Effector memory CD8-positive, alpha-beta T cell (primary cell): Measurements from ENCODE around the gene ENTPD8.

Experiments used
- ATAC-seq: fragments of 150-1000 bp; cut with Tn5 transposase; replicated peaks from 2 replicates; pipeline ENCODE4 v1.10.0; 2021; ENCODE audit warnings: mild to moderate bottlenecking, moderate library complexity
- DNase-seq, 3 experiments: peaks; one replicate each; pipeline ENCODE4 v3.0.0; 2021
- H3K27ac Mint-ChIP-seq, 2 donors: one replicate each; pipeline ENCODE4 v1.8.0; 2022; ENCODE audit warnings: mild to moderate bottlenecking in 2 of 2, mixed read lengths in 2 of 2, moderate library complexity in 2 of 2
- H3K27me3 Mint-ChIP-seq, 2 donors: one replicate each; pipeline ENCODE4 v1.8.0; 2022; ENCODE audit warnings: mixed read lengths in 2 of 2
- H3K36me3 Mint-ChIP-seq: one replicate; pipeline ENCODE4 v1.8.0; 2022; ENCODE audit warnings: mild to moderate bottlenecking, moderate library complexity, mixed read lengths; ENCODE audit not compliant: insufficient read depth
- H3K4me1 Mint-ChIP-seq, 2 donors: one replicate each; pipeline ENCODE4 v1.8.0; 2022; ENCODE audit warnings: low read depth in 2 of 2, mixed read lengths in 2 of 2
- H3K4me3 Mint-ChIP-seq, 2 donors: one replicate each; pipeline ENCODE4 v1.8.0; 2022; ENCODE audit warnings: mild to moderate bottlenecking in 2 of 2, mixed read lengths in 2 of 2, moderate library complexity in 2 of 2
- H3K9me3 Mint-ChIP-seq, 2 donors: one replicate each; pipeline ENCODE4 v1.8.0; 2022; ENCODE audit warnings: mixed read lengths in 2 of 2

The ENTPD8 gene

DNA sequence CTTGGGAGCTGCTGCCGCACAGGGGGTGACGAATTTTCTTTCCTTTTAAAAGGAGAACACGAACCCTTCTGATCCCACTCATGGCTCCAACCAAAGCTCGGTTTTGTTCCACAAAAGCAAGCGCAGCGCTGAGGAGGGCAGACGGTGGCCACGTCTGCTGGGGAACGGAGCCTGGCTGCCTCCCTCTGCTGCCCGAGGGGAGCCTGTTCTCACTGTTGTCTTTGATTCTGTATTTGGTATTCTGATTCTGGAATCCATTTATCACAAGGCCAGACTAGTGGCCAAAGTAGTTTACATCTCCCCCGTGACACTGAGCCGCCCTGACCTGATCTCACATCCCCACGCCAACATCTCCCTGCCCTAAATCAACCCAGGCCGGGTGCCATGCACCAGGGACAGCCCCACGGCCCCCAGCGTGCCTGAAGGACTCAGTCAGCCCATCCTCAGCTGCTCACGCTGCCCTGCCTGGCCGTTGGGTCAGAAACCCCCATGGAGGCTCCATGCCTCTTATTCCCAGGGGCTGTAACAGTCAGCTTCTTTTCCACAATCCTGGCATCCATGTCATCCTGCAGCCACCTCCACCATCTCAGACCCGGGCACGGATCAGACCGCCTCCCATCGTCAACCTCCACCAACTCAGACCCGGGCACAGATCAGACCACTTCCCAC is 24.7 kb upstream of the ENTPD8 start:
- no peaks in the 10 kb centered on the region for H3K27me3 Mint-ChIP-seq
- H3K4me3 Mint-ChIP-seq: no peak overlapping the region
- H3K4me1 Mint-ChIP-seq: peaks cover 16 to 19% of the 10 kb centered on the region in 2 donors
- DNase-seq: no peak
- H3K27ac Mint-ChIP-seq: peak overlapping the region in 1 of 2 donors; percentile 44
- no peak for ATAC-seq
- H3K36me3 Mint-ChIP-seq: peaks cover 9% of the 10 kb centered on the region
- H3K9me3 Mint-ChIP-seq: no peaks in the 10 kb centered on the region

GRCh38 chr9:137465000-137465719 is 24.0 kb upstream of the ENTPD8 start:
- Mint-ChIP-seq H3K27me3 (no peaks in the 10 kb centered on the region), H3K36me3 (peaks cover 9% of the 10 kb centered on the region), H3K27ac (peak overlapping the region in 1 of 2 donors; percentile 44), H3K4me3 (no peak overlapping the region), H3K9me3 (no peaks in the 10 kb centered on the region), H3K4me1 (peaks cover 16 to 17% of the 10 kb centered on the region in 2 donors)
- no peak for DNase-seq
- ATAC-seq: no peak

GRCh38 chr9:137464291-137464999 is 23.3 kb upstream of the ENTPD8 start:
- Mint-ChIP-seq H3K9me3 (no peaks in the 10 kb centered on the region), H3K36me3 (peaks cover 6% of the 10 kb centered on the region), H3K4me1 (peaks cover 18 to 23% of the 10 kb centered on the region in 2 donors), H3K27ac (no peak overlapping the region), H3K4me3 (no peak overlapping the region), H3K27me3 (no peaks in the 10 kb centered on the region)
- ATAC-seq (no peak), DNase-seq (no peak)

- ATAC-seq (no peak), DNase-seq (no peak)
- Mint-ChIP-seq H3K9me3 (no peaks in the 10 kb centered on the region), H3K4me1 (peaks cover 18 to 23% of the 10 kb centered on the region in 2 donors), H3K27me3 (no peaks in the 10 kb centered on the region), H3K36me3 (peaks cover 6% of the 10 kb centered on the region), H3K4me3 (no peak overlapping the region), H3K27ac (peak overlapping the region in 1 of 2 donors; percentile 25)
These were observed 22.8 kb upstream of the ENTPD8 start for GRCh38 chr9:137463931-137464290.

DNA sequence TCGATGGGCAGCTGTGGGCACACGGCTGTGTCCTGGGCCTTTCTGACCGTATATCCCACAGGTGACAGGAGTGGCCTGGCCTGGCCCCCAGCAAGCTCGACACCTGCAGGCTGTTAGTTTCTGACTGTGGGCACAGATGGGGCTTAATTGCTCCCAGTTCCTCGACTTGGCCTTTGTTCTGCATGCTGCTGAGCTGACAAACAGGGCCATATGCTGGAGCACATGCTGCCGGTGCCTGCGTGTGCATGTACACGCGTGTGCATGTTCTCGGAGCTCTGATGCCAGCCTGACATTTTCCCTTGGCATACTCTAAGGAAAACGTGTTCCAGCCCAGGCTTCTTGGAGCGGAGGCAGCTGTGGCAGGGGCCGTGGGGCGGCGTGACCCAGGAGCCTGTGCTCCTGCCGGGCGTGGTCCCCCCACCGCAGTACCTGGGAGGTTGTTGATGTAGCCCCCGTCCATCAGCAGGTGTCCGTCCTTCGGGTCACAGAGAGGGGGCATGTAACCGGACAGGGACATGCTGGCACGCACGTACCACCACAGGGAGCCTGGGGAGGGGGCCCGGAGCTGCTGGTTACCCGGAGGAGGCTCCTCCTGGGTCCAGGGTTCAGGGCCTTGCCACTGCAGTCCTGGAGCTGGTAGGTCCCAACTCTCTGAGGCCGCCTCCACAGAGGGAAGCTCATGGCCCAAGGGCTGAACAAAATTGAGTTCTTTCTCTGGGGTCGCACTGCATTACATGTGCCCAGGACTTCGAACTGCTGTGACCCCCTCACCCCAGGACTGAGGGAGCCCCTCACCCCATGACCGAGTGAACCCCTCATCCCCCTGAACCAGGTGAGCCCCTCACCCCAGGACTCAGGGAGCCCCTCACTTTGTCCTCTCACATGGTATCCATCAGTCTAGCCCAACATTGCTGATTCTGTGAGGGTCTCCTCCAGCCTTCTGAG is 22.1 kb upstream of the ENTPD8 start:
- Mint-ChIP-seq H3K36me3 (peaks cover 6% of the 10 kb centered on the region), H3K9me3 (no peaks in the 10 kb centered on the region), H3K4me3 (peak overlapping the region; percentile 50 to 59), H3K27me3 (no peaks in the 10 kb centered on the region), H3K4me1 (peaks cover 18 to 23% of the 10 kb centered on the region in 2 donors), H3K27ac (peak overlapping the region in 1 of 2 donors; percentile 25)
- no peak for DNase-seq
- no peak for ATAC-seq

- Mint-ChIP-seq H3K4me3 (peak overlapping the region; percentile 68 to 75), H3K27ac (peak overlapping the region; percentile 67 to 87), H3K27me3 (no peaks in the 10 kb centered on the region), H3K9me3 (no peaks in the 10 kb centered on the region), H3K36me3 (peaks cover 6% of the 10 kb centered on the region), H3K4me1 (peaks cover 18 to 23% of the 10 kb centered on the region in 2 donors)
- no peak for DNase-seq
- no peak for ATAC-seq
These were observed 21.3 kb upstream of the ENTPD8 start for GRCh38 chr9:137462396-137462985.

DNA sequence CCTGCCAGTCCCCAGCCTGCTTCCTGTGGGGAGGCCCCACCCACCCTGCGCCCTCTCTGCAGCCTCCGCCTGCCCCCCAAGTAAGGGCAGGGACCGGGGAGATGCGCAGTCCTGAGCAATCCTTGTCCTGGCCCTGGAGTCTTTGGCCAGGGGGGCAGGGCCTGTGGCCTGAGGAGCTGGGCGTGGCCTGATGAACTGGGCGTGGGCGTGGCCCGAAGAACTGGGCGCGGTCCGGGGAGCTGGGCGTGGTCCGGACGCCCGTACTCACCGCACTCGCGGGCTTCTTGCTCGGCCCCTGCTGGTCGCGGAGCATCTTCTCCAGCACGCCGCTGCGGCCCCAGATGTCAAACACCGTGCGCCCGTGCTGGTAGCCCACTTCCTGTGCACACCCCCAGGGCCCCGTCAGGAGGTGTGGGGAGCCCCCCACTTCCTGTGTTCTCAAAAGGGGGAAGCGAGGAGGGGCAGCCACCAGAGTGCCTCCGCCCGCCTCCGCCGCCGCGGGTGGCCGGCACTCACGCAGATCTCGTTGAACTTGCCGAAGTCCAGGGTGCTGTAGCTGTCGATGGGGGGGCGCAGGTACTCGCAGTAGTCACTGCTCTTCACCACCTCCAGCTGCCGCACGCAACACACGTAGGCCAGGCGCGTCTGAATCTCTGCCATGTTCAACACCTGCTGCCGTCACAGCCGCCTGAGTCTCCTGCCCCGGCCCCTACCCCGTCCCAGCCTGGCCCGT is 20.7 kb upstream of the ENTPD8 start:
- peak; percentile 88 to 90 (median 89) for DNase-seq
- peak; percentile 83 for ATAC-seq
- Mint-ChIP-seq H3K4me3 (peak overlapping the region; percentile 68 to 75), H3K27me3 (no peaks in the 10 kb centered on the region), H3K27ac (peak overlapping the region; percentile 67 to 87), H3K9me3 (no peaks in the 10 kb centered on the region), H3K36me3 (peaks cover 6% of the 10 kb centered on the region), H3K4me1 (peaks cover 18 to 23% of the 10 kb centered on the region in 2 donors)

DNA sequence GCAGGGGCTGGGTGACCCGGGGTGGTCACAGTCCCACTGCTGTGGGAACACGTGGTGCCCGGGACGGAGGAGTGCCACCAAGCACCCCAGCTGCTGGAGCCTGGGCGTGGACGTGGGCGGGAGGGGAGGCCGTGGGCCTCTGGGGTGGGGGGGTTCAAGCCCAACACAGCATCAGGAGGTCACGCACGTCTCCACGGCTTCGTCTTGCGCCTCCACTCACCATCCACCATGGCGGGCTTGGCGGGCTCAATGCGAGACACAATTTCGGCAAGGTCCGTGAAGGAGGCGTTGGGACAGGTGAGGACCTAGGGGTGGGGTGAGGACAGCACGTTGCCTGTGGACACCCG is 20.1 kb upstream of the ENTPD8 start:
- ATAC-seq (no peak), DNase-seq (no peak)
- H3K4me3 Mint-ChIP-seq: peak overlapping the region; percentile 68 to 75
- no peaks in the 10 kb centered on the region for H3K27me3 Mint-ChIP-seq
- H3K27ac Mint-ChIP-seq: peak overlapping the region in 1 of 2 donors; percentile 87
- H3K36me3 Mint-ChIP-seq: peaks cover 6% of the 10 kb centered on the region
- H3K9me3 Mint-ChIP-seq: no peaks in the 10 kb centered on the region
- H3K4me1 Mint-ChIP-seq: peaks cover 18 to 23% of the 10 kb centered on the region in 2 donors

- Mint-ChIP-seq H3K4me3 (peak overlapping the region; percentile 68 to 75), H3K36me3 (peaks cover 6% of the 10 kb centered on the region), H3K27ac (peak overlapping the region; percentile 10 to 87), H3K27me3 (no peaks in the 10 kb centered on the region), H3K9me3 (no peaks in the 10 kb centered on the region), H3K4me1 (peaks cover 20 to 23% of the 10 kb centered on the region in 2 donors)
- no peak for DNase-seq
- ATAC-seq: no peak
These were observed 19.5 kb upstream of the ENTPD8 start for GRCh38 chr9:137460363-137461315.

- H3K27me3 Mint-ChIP-seq: no peaks in the 10 kb centered on the region
- DNase-seq: no peak
- H3K4me3 Mint-ChIP-seq: peak overlapping the region; percentile 58 to 67
- peaks cover 6% of the 10 kb centered on the region for H3K36me3 Mint-ChIP-seq
- peak overlapping the region; percentile 10 to 62 for H3K27ac Mint-ChIP-seq
- H3K9me3 Mint-ChIP-seq: no peaks in the 10 kb centered on the region
- ATAC-seq: no peak
- peaks cover 21 to 23% of the 10 kb centered on the region in 2 donors for H3K4me1 Mint-ChIP-seq
These were observed 18.6 kb upstream of the ENTPD8 start for GRCh38 chr9:137459601-137460362.

GRCh38 chr9:137459152-137459600 is 18.0 kb upstream of the ENTPD8 start, which contains the start of gene NSMF:
Gene NSMF, minus strand, starts transcription at chr9:137459334. Its CDS starts 232 bp downstream, at chr9:137459102.
- no peaks in the 10 kb centered on the region for H3K27me3 Mint-ChIP-seq
- H3K4me3 Mint-ChIP-seq: peak within 1 kb of the TSS; percentile 58 to 67
- H3K9me3 Mint-ChIP-seq: no peaks in the 10 kb centered on the region
- H3K36me3 Mint-ChIP-seq: peaks cover 6% of the 10 kb centered on the region
- peak within 1 kb of the TSS; percentile 10 to 62 for H3K27ac Mint-ChIP-seq
- DNase-seq (peak; percentile 92 to 95 (median 93)), ATAC-seq (peak; percentile 62)
- H3K4me1 Mint-ChIP-seq: peaks cover 21 to 23% of the 10 kb centered on the region in 2 donors
